ENCODE results near the gene TRPM5.
A peak's percentile ranks its signal among the peaks of the same experiment; 100 is the strongest.

Gene TRPM5

GRCh38 chr11:2451916-2452315 lies 7.6 kb upstream of the TRPM5 start:
- no peak for DNase-seq

- DNase-seq = no peak
Measured at GRCh38 chr11:2451336-2451735, 7.0 kb upstream of the TRPM5 start.

- no peak for DNase-seq
Measured at GRCh38 chr11:2450321-2451041, 6.2 kb upstream of the TRPM5 start.

GRCh38 chr11:2449548-2450320 lies 5.4 kb upstream of the TRPM5 start:
- no peak for DNase-seq

GRCh38 chr11:2448661-2449547 lies 4.6 kb upstream of the TRPM5 start:
- no peak for DNase-seq

GRCh38 chr11:2447951-2448650 lies 3.8 kb upstream of the TRPM5 start:
- DNase-seq = no peak

GRCh38 chr11:2447253-2447950 lies 3.1 kb upstream of the TRPM5 start:
- DNase-seq = no peak

- peak in 1 of 2 donors; percentile 33 for DNase-seq
Measured at GRCh38 chr11:2446590-2447252, 2.4 kb upstream of the TRPM5 start.

GRCh38 chr11:2445746-2446551 lies 1.6 kb upstream of the TRPM5 start:
- DNase-seq = no peak

- DNase-seq = peak in 1 of 2 donors; percentile 17
Measured at GRCh38 chr11:2444821-2445745, 769 bp upstream of the TRPM5 start, which contains the start of gene KCNQ1. KCNQ1 (plus strand) TSS chr11:2445008; CDS start chr11:2445099, 91 bp downstream.

- no peak for DNase-seq
Measured at GRCh38 chr11:2443406-2443805, 908 bp downstream of the TRPM5 start.

- DNase-seq = peak; percentile 34 to 83
Measured at GRCh38 chr11:2442589-2442988, 1.7 kb downstream of the TRPM5 start.

GRCh38 chr11:2441171-2441570 lies 3.1 kb downstream of the TRPM5 start:
- DNase-seq = no peak

GRCh38 chr11:2440646-2441045 lies 3.7 kb downstream of the TRPM5 start:
- DNase-seq = peak in 1 of 2 donors; percentile 36

- no peak for DNase-seq
Measured at GRCh38 chr11:2439820-2440219, 4.5 kb downstream of the TRPM5 start.

GRCh38 chr11:2437516-2437915 lies 6.8 kb downstream of the TRPM5 start:
- DNase-seq = no peak

- DNase-seq = no peak
Measured at GRCh38 chr11:2436521-2437031, 7.7 kb downstream of the TRPM5 start.

GRCh38 chr11:2436013-2436520 lies 8.2 kb downstream of the TRPM5 start:
- no peak for DNase-seq
